Lower leg skin (tissue), 3 donors: Measurements from ENCODE around the gene PPP2R5B.

Source experiments
- CTCF ChIP-seq, 3 donors: fragments of 450-650 bp; IDR thresholded peaks; one replicate each; pipeline ENCODE4 v1.5.1; 2016; ENCODE audit warnings: antibody characterized with exemption in 3 of 3, mild to moderate bottlenecking in 3 of 3, moderate library complexity in 2 of 3
- POLR2A ChIP-seq, 2 donors: fragments of 450-650 bp; IDR thresholded peaks; one replicate each; pipeline ENCODE4 v1.6.1; 2016 to 2017; ENCODE audit warnings: antibody characterized with exemption in 2 of 2, mild to moderate bottlenecking in 1 of 2, moderate library complexity in 1 of 2

DNA sequence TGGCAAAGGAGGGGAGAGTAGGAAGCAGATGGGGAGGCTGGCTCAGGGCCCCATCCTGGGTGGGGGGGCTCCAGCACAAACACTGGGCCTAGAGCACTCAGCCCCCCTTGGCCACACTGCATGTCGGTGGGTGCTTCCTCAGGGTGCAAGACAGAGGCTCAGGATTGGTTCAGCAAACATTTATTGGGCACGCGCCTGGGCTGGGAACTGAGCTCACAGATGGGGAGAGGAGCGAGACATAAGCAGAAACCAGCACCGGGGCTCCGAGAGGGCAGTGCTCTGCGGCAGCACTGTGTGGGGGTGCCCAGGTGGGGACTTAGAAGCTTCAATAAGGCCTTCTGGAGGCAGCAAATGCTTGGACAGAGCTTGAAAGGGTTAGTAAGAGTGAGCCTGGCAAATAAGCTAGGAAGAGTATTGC lies 34.0 kb upstream of the PPP2R5B start:
- no peak for TF ChIP-seq CTCF (IDR thresholded peaks at IDR 0.05)
- TF ChIP-seq POLR2A (IDR thresholded peaks at IDR 0.05) = no peak
